HG03175 (cell line): ENCODE measurements around the gene TDP1.
"Not testable (repeated sequence)": the region's sequence is repeated elsewhere in the genome, so short reads cannot be mapped to it uniquely, and the experiment has no call there.

Experiments
- ATAC-seq: cut with Tn5 transposase; IDR thresholded peaks from one replicate; pipeline ENCODE4 v1.9.1; 2021; ENCODE audit warnings: mild to moderate bottlenecking, moderate library complexity; ENCODE audit not compliant: unreplicated experiment

TDP1 gene

DNA sequence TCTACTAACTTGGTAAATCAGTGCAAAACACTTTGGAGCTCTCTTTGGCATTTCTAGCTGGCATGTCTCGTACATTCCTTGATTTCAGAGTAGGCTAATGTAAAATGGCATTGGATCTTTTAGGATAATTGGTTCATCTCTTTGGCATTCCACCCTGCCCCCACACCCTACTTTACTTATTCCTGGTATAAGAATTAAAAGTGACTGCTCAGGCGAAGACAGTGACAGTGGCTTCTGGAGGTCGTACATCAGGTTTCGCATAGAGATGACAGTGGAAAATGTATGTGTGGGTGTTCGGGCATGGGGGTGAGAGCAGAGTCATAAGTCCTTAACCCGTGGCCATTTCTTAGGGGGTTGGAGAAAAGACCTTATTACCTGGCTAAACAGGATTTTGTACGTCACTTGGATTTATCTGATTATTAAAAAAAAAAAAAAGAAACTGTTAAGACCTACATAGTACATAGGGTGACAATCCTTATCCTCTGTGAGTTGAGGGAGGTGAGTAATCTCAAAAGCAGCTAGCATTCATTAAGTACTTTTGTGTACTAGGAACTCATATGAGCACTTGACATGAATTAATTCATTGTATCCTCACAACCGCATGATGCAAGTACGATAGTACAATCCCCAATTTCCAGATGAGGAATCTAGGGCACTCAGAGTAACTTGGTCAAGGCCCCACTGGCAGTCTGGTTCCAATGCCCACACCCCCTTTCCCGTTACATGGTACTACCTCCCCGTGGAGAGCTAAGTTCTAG lies 83.7 kb downstream of the TDP1 start:
- ATAC-seq, result no peak

DNA sequence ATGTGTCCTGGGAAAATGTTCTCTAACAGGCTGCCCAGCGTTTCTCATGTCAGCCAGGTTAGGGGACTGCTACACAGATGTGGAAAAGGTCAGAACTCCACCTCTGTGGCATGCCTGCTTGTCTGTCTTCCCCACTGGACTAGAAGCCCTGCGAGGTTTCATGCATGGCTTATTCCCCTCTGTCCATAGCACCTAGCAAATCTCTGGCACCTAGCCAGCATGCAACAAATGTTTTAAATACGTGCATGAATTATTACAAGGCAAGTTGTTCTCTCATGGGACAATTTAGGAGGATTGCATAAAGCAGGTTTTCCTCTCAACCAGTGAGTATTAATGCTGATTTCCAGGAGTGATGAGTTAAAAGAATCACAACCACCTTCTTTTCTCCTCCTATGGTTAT lies 84.7 kb downstream of the TDP1 start:
- no peak for ATAC-seq

DNA sequence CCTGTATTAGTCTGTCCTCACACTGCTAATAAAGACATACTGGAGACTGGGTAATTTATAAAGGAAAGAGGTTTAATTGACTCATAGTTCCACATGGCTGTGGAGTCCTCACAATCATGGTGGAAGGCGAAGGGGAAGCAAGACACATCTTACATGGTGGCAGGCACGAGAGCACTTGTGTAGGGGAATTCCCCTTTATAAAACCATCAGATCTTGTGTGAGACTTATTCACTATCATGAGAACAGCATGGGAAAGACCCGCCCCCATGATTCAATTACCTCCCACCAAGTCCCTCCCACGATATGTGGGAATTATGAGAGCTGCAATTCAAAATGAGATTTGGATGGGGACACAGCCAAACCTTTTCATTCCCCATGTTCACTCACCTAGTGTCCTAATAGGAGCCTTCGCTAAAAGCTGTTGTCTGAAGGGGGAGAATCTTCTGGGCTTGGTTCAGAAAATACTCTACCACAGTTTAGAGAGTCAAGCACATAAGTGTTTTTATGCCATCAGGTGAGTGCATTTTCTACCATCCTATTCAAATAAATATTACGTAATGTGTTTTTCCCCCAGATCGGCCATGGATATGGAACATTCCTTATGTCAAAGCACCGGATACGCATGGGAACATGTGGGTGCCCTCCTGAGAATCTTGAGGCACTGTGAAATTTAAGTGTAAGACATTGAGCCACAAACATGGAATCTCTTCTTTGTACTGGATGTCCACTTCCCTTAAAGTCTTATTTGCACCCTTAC lies 86.9 kb downstream of the TDP1 start:
- no peak for ATAC-seq

DNA sequence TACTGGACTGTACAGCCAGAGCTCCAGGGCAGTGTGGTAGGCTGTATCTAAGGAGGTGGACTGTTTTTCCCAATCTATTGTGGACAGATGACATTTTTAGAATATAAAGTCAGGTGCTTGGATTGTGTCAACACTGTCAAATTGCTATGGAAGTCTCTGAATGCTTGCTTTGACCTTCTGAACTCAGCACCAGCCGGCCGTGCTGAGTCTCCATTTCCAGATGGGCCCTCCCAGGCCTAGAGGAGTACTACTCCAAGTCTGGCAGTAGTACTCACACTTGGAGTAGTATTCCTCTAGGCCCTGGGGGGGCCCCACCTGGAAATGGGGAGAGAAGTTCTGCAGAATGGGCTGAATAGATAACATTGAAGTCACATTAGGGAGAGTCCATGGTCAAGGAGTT lies 89.9 kb downstream of the TDP1 start:
- no peak for ATAC-seq

DNA sequence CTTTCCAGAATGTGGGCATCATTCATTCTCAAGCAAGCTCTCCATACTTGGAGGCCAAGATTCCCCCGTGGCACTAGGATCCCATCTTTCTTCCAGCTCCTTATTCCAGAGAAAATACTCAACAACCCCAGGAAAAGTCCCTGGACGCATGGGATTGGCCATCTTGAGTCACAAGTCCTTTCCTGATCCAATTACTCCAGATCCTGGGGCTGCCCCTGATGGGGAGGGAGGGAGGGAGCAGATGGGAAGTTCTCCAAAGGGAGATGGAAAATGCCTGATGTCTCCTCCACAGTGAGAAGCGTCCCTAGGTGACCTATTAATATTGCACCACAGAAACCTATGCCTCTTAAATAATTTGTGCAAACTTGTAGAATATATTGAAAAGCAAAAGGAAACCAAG lies 93.7 kb downstream of the TDP1 start:
- ATAC-seq, result no peak

DNA sequence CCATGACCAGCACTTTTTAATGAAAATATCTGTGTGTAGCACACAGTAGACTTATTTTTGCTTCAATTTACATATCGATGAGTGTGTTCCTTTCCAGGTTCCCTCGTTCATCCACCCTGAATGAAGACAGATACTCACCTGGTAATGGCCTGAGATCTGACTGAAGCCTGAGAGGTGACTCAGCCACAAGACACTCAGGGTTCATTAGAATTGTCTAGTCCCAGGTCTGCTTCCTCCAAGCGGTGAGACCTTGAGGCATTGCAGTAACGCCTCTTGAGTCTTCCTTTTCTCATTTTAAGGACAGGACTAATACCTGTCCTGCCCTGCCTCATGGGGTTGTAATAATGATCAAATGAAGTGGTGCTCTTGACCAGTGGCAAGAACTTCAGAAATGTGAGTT lies 94.5 kb downstream of the TDP1 start:
- ATAC-seq, result no peak

DNA sequence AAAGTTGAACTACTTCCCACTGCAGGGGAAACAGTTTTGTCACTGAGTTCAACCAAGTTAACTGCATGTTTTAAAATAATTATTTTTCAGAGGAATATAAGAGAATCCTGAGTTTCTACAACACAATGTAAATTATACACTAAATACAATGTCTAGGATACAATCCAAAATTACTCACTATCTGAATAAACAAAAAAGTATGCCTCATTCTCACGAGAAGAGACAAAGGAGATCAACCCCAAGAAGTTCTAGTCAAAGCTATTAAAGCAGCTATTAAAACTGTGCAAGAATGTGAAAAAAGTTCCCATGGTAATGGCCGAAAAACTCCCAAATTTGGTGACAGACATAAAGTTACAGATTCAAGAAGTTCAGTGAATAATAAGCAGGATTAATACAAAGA lies 97.3 kb downstream of the TDP1 start:
- no peak for ATAC-seq

DNA sequence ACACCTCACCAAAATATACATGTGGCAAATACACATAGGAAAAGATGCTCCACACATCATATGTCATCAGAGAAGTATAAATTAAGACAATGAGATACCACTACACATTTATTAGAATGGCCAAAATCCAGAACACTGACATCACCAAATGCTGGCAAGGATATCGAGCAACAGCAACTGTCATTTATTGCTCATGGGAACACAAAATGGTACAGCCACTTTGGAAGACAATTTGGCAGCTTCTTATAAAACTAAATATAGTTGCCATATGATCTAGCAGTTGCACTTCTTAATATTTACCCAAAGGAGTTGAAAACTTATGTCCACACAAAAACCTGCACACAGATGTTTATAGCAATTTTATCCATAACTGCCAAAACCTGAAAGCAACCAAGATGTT lies 99.1 kb downstream of the TDP1 start:
- no peak for ATAC-seq

DNA sequence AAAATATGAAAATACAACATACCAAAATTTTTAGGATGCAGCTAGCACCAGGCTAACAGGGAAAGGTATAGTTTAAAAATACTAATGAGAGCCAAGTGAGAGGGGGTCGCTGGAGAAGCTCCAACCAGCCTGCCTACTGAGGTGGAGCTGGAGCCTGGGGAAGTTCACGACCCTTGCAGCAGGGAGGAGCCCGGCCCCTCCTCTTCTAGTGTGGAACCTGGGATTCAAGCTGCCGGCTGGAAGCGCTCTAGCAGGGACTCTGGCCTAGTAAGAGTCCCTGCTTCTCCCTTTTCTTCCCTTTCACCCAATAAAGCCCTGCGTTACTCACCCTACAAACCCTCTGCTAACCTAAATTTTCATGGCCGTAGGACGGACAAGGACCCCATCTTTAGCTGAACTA lies 101.1 kb downstream of the TDP1 start:
- ATAC-seq, result no peak

DNA sequence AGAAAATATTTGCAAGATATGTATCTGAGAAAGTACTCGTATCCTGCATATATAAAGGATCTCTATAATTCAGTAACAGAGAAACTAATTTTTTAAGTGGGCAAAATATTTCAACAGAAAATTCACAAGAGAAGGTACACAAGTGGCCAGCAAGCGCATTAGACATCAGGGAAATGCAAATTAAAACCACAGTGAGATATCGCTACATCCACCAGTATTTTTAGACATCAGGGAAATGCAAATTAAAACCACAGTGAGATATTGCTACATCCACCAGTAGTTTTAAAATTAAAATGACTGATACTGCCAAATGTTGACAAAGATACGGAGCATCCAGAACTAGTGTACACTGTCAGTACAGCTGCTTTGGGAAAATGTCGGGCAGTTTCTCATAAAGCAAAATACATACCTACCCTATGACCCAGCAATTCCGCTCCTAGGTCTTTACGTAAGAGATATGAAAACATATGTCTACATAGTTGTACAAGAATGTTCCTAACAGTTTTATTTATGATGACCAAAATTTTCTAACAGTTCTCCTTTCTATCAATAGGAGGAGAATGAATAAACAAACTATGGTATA lies 103.2 kb downstream of the TDP1 start:
- peak; percentile 38 for ATAC-seq

DNA sequence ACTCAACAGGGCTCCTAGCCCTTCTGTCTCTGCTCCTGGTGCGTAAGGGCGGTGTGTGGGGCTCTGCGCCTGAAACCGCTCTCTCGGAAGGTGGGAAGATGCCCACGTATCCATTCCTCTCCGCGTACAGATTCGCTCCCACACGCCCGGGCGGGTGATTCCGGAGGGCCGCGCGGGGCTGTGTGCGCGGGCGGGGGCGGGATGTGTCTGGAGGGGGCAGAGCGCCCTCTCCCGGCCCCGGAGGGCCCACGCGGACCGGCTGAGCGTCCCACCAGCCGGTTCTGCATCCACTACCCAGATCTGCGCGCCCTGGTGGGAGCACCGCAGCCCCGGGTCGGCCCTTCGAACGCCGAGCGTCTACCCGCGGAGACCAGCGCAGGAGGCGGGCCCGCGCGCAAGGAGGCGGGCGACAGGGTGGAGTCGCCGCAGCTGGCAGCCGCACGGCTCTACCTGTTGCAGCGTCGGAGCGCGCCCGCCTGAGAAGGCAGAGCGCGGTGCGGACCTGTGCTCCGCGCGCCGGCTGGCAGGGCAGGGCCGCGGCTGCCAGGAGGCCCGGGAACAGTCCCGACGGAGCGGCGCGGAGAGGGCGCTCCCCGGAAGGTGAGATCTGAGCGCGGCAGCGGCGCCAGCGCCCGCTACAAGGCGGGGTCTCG lies 104.7 kb downstream of the TDP1 start:
- peak; percentile 50 for ATAC-seq

DNA sequence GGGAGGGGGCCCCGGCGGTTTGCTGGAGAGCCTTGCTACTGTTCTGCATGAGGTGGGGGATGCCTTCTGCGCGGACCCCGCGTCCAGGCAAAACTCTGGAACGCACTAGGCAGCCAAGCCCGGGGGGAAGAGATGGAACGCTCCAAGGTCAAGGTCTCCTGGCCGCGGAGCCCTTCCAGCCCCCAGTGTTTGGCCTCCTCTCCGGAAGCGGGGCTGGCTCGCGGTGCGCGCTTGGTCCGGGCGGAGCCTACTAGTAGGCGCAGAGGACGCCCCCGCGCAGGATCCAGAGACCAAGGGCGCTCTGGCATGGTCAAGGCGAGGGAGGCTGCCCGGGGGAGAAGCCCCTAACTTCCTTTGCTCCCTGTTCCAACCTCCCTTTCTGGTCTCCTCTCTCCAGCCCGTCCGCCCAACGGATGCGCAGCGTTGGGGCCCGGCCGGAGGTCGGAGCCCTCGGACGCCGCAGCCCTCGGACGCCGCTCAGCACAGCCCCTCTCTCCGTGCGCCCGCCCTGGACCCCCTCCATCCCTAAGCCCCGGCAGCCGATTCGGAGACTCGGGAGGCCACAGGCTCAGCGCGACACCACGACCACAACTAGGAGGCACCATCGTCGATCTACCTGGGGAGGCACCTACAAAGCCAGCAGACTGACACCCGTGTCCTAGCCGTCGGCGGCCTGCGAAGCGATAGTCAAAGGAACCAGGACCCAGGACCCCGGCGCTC lies 105.4 kb downstream of the TDP1 start:
- ATAC-seq, result no peak

DNA sequence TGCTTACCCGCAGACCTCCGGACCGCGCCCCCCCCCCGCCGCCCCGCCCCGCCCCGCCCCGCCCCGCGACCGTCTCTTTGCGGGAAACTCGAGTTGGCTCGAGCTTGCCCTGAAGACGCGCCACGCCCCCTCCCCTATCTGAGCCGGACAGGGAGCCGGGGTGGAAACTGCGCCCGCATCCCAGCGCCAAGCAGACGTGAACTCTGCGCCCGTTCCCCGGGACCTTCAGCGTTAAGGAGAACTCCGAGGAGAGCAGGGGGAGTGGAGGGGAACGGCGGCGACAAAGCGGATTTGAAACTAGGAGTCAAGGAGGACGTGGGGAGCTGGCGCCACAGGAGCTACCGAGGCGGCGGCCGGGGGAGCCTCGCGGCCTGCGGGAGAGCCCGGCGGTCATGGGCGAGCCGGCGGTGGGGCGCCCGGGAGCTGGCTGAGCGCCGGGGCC lies 106.0 kb downstream of the TDP1 start, which contains the start of gene KCNK13:
Gene KCNK13 (plus strand): TSS at position 310 of the 442 bp plus-strand sequence. CDS start 212 bp downstream, outside the sequence.
- ATAC-seq, result no peak

DNA sequence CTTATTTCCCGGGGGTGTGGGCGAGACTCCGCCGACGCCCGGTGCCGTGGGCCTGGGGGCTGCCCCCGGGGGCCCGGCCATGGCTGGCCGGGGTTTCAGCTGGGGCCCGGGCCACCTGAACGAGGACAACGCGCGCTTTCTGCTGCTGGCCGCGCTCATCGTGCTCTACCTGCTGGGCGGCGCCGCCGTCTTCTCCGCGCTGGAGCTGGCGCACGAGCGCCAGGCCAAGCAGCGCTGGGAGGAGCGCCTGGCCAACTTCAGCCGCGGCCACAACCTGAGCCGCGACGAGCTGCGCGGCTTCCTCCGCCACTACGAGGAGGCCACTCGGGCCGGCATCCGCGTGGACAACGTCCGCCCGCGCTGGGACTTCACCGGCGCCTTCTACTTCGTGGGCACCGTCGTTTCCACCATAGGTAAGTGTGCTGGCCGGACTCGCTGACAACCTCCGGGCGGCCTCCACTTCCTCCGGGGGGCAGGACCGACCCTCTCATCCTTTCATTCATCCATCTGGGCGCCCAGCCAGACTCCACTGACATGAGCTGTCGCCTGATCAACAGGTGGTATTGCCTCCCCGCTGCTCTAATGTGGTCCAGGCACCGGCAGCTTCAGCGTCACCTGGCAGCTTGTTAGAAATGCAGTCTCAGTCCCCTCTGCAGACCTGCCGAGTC lies 106.5 kb downstream of the TDP1 start:
- ATAC-seq, result no peak

DNA sequence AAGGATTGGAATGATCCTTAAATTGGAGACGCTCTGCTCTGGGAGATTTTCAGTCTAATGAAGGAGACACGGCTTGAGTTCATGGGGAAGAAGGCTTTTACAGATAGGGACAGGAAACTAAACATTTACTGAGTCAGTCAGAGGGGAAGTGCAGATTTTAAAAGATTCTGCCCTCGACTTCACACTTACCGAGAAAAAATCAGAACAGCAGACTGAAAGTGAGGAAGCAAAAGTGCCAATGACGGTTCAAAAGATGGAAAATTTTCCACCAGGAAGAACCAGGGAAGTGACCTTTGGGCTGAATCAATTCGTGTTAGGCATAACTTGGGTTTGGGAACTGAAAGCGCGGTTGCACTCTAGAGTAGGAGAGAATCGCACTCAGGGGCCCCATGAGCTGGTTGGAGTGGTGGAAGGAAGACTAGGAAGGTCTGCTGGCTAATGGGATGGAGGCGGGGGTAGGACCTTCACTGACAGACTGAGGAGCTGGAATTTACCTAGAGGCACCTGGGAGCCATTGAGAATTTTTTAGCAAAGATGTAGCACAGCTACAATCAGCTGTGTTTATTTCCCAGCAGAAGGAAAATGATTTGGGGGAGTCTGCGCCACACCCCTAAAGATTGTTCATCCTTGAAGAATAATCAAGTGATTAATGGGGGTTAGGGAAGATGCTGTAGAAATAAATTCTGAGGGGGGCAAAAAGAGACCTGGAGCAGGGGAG lies 107.3 kb downstream of the TDP1 start:
- no peak for ATAC-seq

DNA sequence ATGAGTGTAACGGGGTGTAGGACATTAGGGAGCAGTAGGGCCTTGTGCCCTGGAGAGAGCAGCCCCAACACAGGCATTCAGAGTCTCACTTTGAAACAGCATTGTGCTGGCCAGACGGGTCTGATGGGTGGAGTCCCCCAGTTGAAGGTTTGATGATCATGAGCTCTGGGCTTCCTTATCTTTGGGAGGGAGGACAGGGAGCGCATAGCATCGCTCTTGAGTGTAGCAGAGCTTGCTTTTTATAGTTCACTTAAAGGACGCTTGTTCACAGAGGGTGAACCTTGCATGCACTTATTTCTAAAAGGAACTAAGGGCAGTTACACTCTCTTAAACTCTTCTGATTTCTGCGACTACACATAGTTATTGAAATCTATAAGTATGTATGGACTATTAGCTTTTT lies 116.6 kb downstream of the TDP1 start:
- no peak for ATAC-seq

DNA sequence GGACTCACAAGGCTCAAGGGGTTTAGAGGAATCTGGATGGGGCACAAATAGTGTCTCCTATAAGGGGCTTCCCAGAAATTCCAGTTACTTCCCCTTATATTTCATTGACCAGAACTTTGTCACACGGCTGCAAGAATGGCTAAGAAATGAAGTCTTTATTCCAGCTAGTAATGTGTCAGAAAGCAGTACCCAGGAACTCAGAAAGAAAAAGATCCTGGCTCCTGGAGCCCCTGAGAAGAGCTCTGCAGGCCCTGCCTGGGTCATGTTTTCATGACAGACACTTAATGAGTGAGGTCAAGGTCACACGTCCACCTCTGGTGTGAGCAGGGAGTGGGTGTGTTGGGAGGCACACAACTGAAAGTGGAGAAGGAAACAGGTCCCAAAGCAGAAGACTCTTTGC lies 123.8 kb downstream of the TDP1 start:
- ATAC-seq, result no peak

DNA sequence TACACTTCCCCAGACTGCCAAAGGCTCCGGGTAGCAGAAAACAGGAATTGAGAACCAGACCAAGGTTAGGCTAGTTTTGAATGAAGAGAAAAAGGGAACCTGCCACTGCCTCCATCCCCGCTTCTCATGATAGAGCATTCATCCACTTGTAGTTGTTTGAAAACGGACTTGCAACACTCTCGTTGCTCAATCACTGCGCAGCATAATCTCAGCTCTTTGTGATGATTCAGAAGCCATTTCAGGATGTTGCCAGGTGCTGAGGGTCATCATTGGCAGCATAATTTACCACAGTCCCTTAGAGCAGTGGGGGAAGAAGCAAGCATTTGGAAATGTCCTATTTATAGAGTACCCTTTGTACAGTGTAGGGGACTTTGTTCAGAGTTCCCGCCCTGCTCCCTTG lies 131.7 kb downstream of the TDP1 start:
- no peak for ATAC-seq

DNA sequence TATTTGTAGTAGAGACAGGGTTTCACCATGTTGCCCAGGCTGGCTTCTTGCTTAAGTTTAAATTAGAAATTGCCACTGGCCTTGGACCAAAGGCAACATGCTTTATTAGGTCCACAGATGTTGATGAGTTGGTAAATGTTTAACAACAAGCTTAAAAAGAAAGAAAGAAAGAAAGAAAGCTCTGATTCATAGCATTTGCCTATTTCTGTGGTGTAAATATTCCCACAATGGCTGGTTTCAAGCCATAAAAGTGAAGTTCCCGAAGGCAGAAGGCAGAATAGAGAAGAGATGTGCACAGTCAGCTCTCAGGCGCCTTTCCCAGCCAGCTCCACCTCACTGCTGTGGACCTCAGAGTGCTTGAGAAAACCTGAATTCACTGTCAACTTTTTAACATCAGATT lies 132.4 kb downstream of the TDP1 start:
- no peak for ATAC-seq

DNA sequence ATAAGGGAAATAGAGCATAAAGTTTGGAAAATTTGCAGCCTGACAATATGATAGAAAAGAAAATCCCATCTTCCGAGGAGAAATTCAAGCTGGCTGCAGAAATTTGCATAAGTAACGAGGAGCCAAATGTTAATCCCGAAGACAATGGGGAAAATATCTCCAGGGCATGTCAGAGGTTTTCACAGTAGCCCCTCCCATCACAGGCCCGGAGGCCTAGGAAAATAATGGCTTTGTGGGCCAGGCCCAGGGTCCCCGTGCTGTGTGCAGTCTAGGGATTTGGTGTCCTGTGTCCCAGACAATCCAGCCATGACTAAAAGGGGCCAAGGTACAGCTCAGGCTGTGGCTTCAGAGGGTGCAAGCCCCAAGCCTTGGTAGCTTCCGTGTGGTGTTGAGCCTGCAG lies 133.8 kb downstream of the TDP1 start:
- ATAC-seq, result not testable (repeated sequence)
